OCI-LY1 (cell line): ENCODE data around the gene JPT1.
A peak's percentile ranks its signal among the peaks of the same experiment; 100 is the strongest.

ENCODE experiments used
- H2AFZ ChIP-seq: fragments of 200-600 bp; sonication (generic), shearing (Covaris generic); 2 replicates; pipeline ENCODE4 v1.6.0; 2014; ENCODE audit warnings: antibody characterized with exemption, mild to moderate bottlenecking, low read length
- H3F3A ChIP-seq: fragments of 200-600 bp; sonication (generic), shearing (Covaris generic); 2 replicates; pipeline ENCODE4 v1.6.0; 2014; ENCODE audit warnings: mild to moderate bottlenecking, antibody characterized with exemption, low read length, moderate library complexity; ENCODE audit not compliant: insufficient read depth
- H3K27ac ChIP-seq: fragments of 200-600 bp; sonication (generic); 2 replicates; pipeline ENCODE4 v1.5.1; 2014; ENCODE audit warnings: low read length, mixed run types, mild to moderate bottlenecking, low read depth; ENCODE audit not compliant: poor library complexity, severe bottlenecking
- H3K27me3 ChIP-seq: fragments of 200-600 bp; sonication (generic); 2 replicates; pipeline ENCODE4 v1.6.0; 2014; ENCODE audit warnings: antibody characterized with exemption, mild to moderate bottlenecking, low read length, moderate library complexity; ENCODE audit not compliant: insufficient read depth
- H3K36me3 ChIP-seq: fragments of 200-600 bp; sonication (generic); 2 replicates; pipeline ENCODE4 v1.6.1; 2014; ENCODE audit warnings: mild to moderate bottlenecking, antibody characterized with exemption, low read length, moderate library complexity, mixed read lengths; ENCODE audit not compliant: insufficient read depth
- H3K4me1 ChIP-seq: fragments of 200-600 bp; sonication (generic); 2 replicates; pipeline ENCODE4 v1.5.1; 2014; ENCODE audit warnings: mild to moderate bottlenecking, low read length, moderate library complexity; ENCODE audit not compliant: insufficient read depth, severe bottlenecking
- H3K4me2 ChIP-seq: fragments of 200-600 bp; sonication (generic), shearing (Covaris generic); 2 replicates; pipeline ENCODE4 v1.6.1; 2014; ENCODE audit warnings: low read length
- H3K4me3 ChIP-seq: fragments of 200-600 bp; sonication (generic); 2 replicates; pipeline ENCODE4 v1.5.1; 2014; ENCODE audit warnings: low read length, low read depth, mild to moderate bottlenecking, mixed read lengths; ENCODE audit not compliant: poor library complexity, severe bottlenecking
- H3K79me2 ChIP-seq: fragments of 200-600 bp; shearing (Covaris generic); 2 replicates; pipeline ENCODE4 v1.6.1; 2016; ENCODE audit warnings: mixed run types, low read length, mixed read lengths; ENCODE audit not compliant: insufficient read depth
- H3K9ac ChIP-seq: fragments of 200-600 bp; sonication (generic), shearing (Covaris generic); 2 replicates; pipeline ENCODE4 v1.6.1; 2014; ENCODE audit warnings: mild to moderate bottlenecking, low read length, mixed read lengths
- H3K9me2 ChIP-seq: fragments of 200-600 bp; sonication (generic), shearing (Covaris generic); 2 replicates; pipeline ENCODE4 v1.6.1; 2014; ENCODE audit warnings: low read depth, mild to moderate bottlenecking, low read length, mixed read lengths
- H3K9me3 ChIP-seq: fragments of 200-600 bp; shearing (Covaris generic); 2 replicates; pipeline ENCODE4 v1.6.1; 2014; ENCODE audit warnings: low read length, mixed read lengths
- H4K20me1 ChIP-seq: fragments of 200-600 bp; sonication (generic), shearing (Covaris generic); 2 replicates; pipeline ENCODE4 v1.6.0; 2016; ENCODE audit warnings: mild to moderate bottlenecking, low read length; ENCODE audit not compliant: insufficient read depth
- EZH2 ChIP-seq: fragments of 200-600 bp; sonication (generic), shearing (Covaris generic); IDR thresholded peaks from 2 replicates; pipeline ENCODE4 v1.8.0; 2017; ENCODE audit warnings: borderline replicate concordance, mixed run types, mild to moderate bottlenecking, antibody characterized with exemption, low read length, moderate library complexity, mixed read lengths
- TF ChIP-seq, protein P1 (sequence below): fragments of 200-600 bp; sonication (generic), shearing (Covaris generic); IDR thresholded peaks from 2 replicates; pipeline ENCODE4 v1.5.1; 2017; ENCODE audit warnings: mild to moderate bottlenecking, antibody characterized with exemption, low read length, moderate library complexity, mixed read lengths

JPT1 gene

GRCh38 chr17:75105126-75106080, 48.9 kb downstream of the JPT1 start:
- Histone ChIP-seq H3K36me3 (no peaks in the 10 kb centered on the region), H3K4me3 (no peak overlapping the region), H3K9me3 (no peaks in the 10 kb centered on the region), H3K79me2 (no peaks in the 10 kb centered on the region), H3K27me3 (no peaks in the 10 kb centered on the region), H3K9me2 (no peaks in the 10 kb centered on the region), H4K20me1 (no peaks in the 10 kb centered on the region), H3K4me1 (peaks cover 18% of the 10 kb centered on the region), H3K9ac (no peak overlapping the region), H3K4me2 (no peak overlapping the region), H2AFZ (no peak overlapping the region), H3K27ac (no peak overlapping the region), H3F3A (no peaks in the 10 kb centered on the region)
- TF ChIP-seq EZH2, result no peak
- TF ChIP-seq, protein P1, sequence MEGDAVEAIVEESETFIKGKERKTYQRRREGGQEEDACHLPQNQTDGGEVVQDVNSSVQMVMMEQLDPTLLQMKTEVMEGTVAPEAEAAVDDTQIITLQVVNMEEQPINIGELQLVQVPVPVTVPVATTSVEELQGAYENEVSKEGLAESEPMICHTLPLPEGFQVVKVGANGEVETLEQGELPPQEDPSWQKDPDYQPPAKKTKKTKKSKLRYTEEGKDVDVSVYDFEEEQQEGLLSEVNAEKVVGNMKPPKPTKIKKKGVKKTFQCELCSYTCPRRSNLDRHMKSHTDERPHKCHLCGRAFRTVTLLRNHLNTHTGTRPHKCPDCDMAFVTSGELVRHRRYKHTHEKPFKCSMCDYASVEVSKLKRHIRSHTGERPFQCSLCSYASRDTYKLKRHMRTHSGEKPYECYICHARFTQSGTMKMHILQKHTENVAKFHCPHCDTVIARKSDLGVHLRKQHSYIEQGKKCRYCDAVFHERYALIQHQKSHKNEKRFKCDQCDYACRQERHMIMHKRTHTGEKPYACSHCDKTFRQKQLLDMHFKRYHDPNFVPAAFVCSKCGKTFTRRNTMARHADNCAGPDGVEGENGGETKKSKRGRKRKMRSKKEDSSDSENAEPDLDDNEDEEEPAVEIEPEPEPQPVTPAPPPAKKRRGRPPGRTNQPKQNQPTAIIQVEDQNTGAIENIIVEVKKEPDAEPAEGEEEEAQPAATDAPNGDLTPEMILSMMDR, result peak; percentile 72

DNA sequence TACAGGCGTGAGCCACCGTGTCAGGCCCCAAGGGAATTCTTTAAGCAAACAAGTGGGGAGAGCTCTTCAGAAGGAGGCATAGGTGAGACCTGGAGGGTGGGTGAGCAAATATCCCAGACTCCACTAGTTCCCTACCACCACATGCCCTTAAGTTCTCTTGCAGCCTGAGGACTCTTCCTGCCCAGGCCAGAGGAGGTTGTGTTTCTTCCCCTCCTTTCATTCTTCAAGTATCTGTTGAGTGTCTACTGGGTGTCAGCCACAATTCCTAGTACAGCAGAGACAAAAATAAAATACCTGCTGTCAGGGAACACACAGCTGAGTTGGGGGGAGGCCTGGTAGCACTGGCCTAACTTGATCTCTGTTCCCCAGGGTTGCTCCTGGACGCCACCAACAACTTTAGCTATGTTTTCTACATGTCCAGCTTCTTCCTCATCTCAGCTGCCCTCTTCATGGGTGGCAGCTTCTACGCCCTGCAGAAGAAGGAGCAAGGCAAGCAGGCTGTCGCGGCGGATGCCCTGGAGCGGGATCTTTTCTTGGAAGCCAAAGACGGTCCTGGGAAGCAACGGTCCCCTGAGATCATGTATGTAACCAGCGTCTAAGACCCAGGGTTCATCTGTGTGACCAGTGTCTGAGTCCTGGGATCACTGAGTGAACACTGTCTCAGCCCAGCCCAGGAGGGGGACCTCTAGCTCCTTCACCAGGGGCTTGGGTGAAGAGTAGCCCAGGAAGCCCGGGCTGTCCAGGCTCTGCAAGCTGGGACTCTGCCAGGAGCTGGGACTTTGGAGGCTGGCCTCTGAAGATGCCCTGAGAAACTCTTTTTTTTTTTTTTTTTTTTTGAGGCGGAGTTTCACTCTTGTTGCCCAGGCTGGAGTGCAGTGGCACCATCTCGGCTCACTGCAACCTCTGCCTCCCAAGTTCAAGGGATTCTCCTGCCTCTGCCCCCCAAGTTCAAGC, 50.4 kb downstream of the JPT1 start:
- no peak overlapping the region for H3K9ac ChIP-seq
- H3K27me3 ChIP-seq, result no peaks in the 10 kb centered on the region
- H3K4me1 ChIP-seq, result peaks cover 9% of the 10 kb centered on the region
- no peak for TF ChIP-seq EZH2
- TF ChIP-seq, protein P1, result no peak
- no peaks in the 10 kb centered on the region for H3K9me3 ChIP-seq
- H3K27ac ChIP-seq, result no peak overlapping the region
- no peaks in the 10 kb centered on the region for H3F3A ChIP-seq
- H3K4me2 ChIP-seq, result no peak overlapping the region
- H3K9me2 ChIP-seq, result no peaks in the 10 kb centered on the region
- no peaks in the 10 kb centered on the region for H4K20me1 ChIP-seq
- no peaks in the 10 kb centered on the region for H3K79me2 ChIP-seq
- no peak overlapping the region for H2AFZ ChIP-seq
- H3K36me3 ChIP-seq, result no peaks in the 10 kb centered on the region
- no peak overlapping the region for H3K4me3 ChIP-seq

- TF ChIP-seq EZH2, result no peak
- TF ChIP-seq, protein P1, result no peak
- Histone ChIP-seq H3K27me3 (no peaks in the 10 kb centered on the region; the same call in 1 of the 2 replicates), H3K9me2 (no peaks in the 10 kb centered on the region), H3K9ac (no peak overlapping the region), H3K27ac (no peak overlapping the region), H3K36me3 (no peaks in the 10 kb centered on the region), H3F3A (no peaks in the 10 kb centered on the region), H3K4me1 (peaks cover 7% of the 10 kb centered on the region), H4K20me1 (no peaks in the 10 kb centered on the region), H3K9me3 (no peaks in the 10 kb centered on the region), H3K79me2 (no peaks in the 10 kb centered on the region), H3K4me2 (no peak overlapping the region), H2AFZ (no peak overlapping the region), H3K4me3 (no peak overlapping the region)
Observed at GRCh38 chr17:75102385-75102821, 51.9 kb downstream of the JPT1 start.
